Immature natural killer cell (primary cell): Measurements from ENCODE around the gene ZNF768. TPM values are rescaled to one million over a fixed set of nuclear protein-coding genes. Genes with fewer than 3 reads are reported as not detected.
"Not testable (repeated sequence)": the region's sequence is repeated elsewhere in the genome, so short reads cannot be mapped to it uniquely, and the experiment has no call there.

Source experiments
- DNase-seq, 3 donors: peaks; one replicate each; pipeline ENCODE4 v3.0.0; 2022; ENCODE audit warnings: mixed read lengths in 1 of 3
- H3K27ac Mint-ChIP-seq, 6 donors: one replicate each; pipeline ENCODE4 v1.8.0; 2020; ENCODE audit warnings: mixed read lengths in 6 of 6, mild to moderate bottlenecking in 5 of 6, inconsistent platforms in 4 of 6, moderate library complexity in 3 of 6
- H3K27me3 Mint-ChIP-seq, 3 donors: one replicate each; pipeline ENCODE4 v1.8.0; 2020 to 2021; ENCODE audit warnings: low read depth in 3 of 3, mild to moderate bottlenecking in 3 of 3, mixed read lengths in 3 of 3, moderate library complexity in 3 of 3, inconsistent platforms in 1 of 3
- H3K36me3 Mint-ChIP-seq, 3 donors: one replicate each; pipeline ENCODE4 v1.8.0; 2020; ENCODE audit warnings: mixed read lengths in 3 of 3, inconsistent platforms in 2 of 3, mild to moderate bottlenecking in 2 of 3
- H3K4me1 Mint-ChIP-seq, 2 donors: one replicate each; pipeline ENCODE4 v1.8.0; 2020; ENCODE audit warnings: inconsistent platforms in 2 of 2, mild to moderate bottlenecking in 2 of 2, mixed read lengths in 2 of 2, moderate library complexity in 1 of 2
- H3K4me3 Mint-ChIP-seq, 5 donors: one replicate each; pipeline ENCODE4 v1.8.0; 2020; ENCODE audit warnings: mild to moderate bottlenecking in 5 of 5, mixed read lengths in 5 of 5, inconsistent platforms in 3 of 5, moderate library complexity in 3 of 5
- H3K9me3 Mint-ChIP-seq, 6 donors: one replicate each; pipeline ENCODE4 v1.8.0; 2020; ENCODE audit warnings: mild to moderate bottlenecking in 6 of 6, mixed read lengths in 6 of 6, inconsistent platforms in 4 of 6, moderate library complexity in 3 of 6
- polyA plus RNA-seq, 3 donors: library from polyadenylated mRNA; unstranded; fragments of 300-500 nt; fragmentation: Illumina TruSeq; gene quantifications; one replicate each; pipeline ENCODE4 v1.2.3, GENCODE V29; 2021

ZNF768 gene
- polyA plus RNA-seq, 3 donors from 2014 or later: 0.15 to 1.7 (median 1.3) TPM

- peaks cover 2 to 5% (median 3%) of the 10 kb centered on the region in 3 donors for H3K27me3 Mint-ChIP-seq
- H3K9me3 Mint-ChIP-seq: no peaks in the 10 kb centered on the region
- peaks cover 29 to 35% of the 10 kb centered on the region in 2 donors for H3K4me1 Mint-ChIP-seq
- H3K36me3 Mint-ChIP-seq: peaks cover 0 to 6% (median 2%) of the 10 kb centered on the region in 3 donors
- no peak overlapping the region for H3K4me3 Mint-ChIP-seq
- no peak for DNase-seq
- peak overlapping the region in 4 of 6 donors; percentile 1 to 70 (median 62) for H3K27ac Mint-ChIP-seq
Observed at GRCh38 chr16:30548416-30549253, 22.3 kb upstream of the ZNF768 start.

- DNase-seq: no peak
- Mint-ChIP-seq H3K27ac (peak overlapping the region in 1 of 6 donors; percentile 23), H3K4me1 (peaks cover 6 to 10% of the 10 kb centered on the region in 2 donors), H3K36me3 (no peaks in the 10 kb centered on the region), H3K27me3 (no peaks in the 10 kb centered on the region), H3K4me3 (no peak overlapping the region), H3K9me3 (no peaks in the 10 kb centered on the region)
Observed at GRCh38 chr16:30546115-30546514, 19.7 kb upstream of the ZNF768 start.

- Mint-ChIP-seq H3K4me1 (peaks cover 0 to under 1% of the 10 kb centered on the region in 2 donors), H3K9me3 (no peaks in the 10 kb centered on the region), H3K4me3 (no peak overlapping the region), H3K27ac (no peak overlapping the region), H3K36me3 (no peaks in the 10 kb centered on the region), H3K27me3 (no peaks in the 10 kb centered on the region)
- DNase-seq: no peak
Observed at GRCh38 chr16:30543067-30543466, 16.7 kb upstream of the ZNF768 start.

DNA sequence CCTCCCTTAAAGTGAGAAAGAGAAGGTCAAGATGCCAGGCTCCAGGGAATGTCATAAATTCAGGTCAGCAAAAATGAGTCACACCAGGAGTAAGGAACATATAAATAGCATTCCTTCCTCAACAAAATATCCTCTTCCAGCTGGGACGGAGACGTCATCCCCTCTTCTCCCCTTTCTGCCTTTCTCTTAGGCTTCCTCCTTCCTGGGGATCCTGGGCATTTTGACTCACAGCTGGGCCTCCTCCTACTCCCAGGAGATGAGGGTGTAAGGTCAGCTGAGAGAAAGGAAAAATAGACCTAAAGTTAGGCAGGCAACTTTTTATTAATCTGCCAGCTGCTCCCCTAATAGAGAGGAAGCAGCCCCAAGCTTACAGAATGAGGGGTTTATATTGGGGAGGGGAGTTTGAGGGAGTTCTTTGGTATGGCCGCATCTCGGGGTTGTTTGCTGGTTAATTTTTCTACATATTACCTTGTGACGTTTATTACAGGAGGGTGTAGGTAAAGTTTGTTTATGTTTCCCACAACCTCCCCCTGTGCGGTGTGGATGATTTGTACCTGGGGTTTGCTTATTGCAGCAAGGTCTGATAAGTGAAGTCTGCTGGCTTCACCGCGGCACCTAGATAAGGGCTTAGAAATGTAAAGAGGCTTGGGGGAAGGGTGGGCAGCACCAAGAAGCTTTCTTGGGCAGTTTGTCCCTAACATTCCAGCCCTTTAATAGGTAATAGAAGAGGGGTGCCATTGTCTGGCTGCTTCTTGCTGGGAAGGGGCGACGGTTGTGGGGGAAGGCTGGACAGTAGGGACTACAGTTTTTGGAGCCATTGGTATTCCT lies 15.3 kb upstream of the ZNF768 start:
- Mint-ChIP-seq H3K36me3 (peaks cover 0 to 5% (median 0%) of the 10 kb centered on the region in 3 donors), H3K4me3 (no peak overlapping the region), H3K9me3 (no peaks in the 10 kb centered on the region), H3K27me3 (no peaks in the 10 kb centered on the region), H3K4me1 (peaks cover 4 to 10% of the 10 kb centered on the region in 2 donors), H3K27ac (no peak overlapping the region)
- no peak for DNase-seq

DNA sequence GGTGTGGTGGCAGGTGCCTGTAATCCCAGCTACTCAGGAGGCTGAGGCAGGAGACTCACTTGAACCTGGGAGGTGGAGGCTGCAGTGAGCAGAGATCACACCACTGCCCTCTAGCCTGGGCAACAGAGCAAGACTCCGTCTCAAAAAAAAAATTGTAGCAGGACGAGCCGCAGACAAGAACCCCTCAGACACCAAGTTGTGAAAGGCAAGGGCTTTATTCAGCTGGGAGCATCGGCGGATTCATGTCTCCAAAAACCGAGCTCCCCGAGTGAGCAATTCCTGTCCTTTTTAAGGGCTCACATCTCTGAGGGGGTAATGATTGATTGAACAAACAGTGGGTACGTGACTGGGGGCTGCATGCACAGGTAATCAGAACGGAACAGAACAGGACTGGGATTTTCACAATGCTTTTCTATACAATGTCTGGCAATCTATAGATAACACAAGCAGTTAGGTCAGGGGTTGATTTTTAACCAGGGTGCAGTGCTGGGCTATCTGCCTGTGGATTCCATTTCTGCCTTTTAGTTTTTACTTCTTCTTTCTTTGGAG lies 14.6 kb upstream of the ZNF768 start:
- not testable (repeated sequence) for H3K4me3 Mint-ChIP-seq, H3K27ac Mint-ChIP-seq, H3K27me3 Mint-ChIP-seq, H3K36me3 Mint-ChIP-seq, DNase-seq, H3K9me3 Mint-ChIP-seq
- peaks cover 7 to 18% of the 10 kb centered on the region in 2 donors for H3K4me1 Mint-ChIP-seq

GRCh38 chr16:30539986-30540526 lies 13.7 kb upstream of the ZNF768 start:
- not testable (repeated sequence) for H3K9me3 Mint-ChIP-seq, DNase-seq, H3K4me3 Mint-ChIP-seq, H3K27ac Mint-ChIP-seq, H3K36me3 Mint-ChIP-seq, H3K27me3 Mint-ChIP-seq
- peaks cover 16 to 27% of the 10 kb centered on the region in 2 donors for H3K4me1 Mint-ChIP-seq

GRCh38 chr16:30539000-30539964 lies 12.9 kb upstream of the ZNF768 start:
- Mint-ChIP-seq H3K4me1 (peaks cover 19 to 31% of the 10 kb centered on the region in 2 donors), H3K36me3 (peaks cover 0 to 5% (median 0%) of the 10 kb centered on the region in 3 donors), H3K27me3 (peaks cover 0 to 7% (median 3%) of the 10 kb centered on the region in 3 donors), H3K4me3 (no peak overlapping the region), H3K27ac (no peak overlapping the region), H3K9me3 (no peaks in the 10 kb centered on the region)
- no peak for DNase-seq

DNA sequence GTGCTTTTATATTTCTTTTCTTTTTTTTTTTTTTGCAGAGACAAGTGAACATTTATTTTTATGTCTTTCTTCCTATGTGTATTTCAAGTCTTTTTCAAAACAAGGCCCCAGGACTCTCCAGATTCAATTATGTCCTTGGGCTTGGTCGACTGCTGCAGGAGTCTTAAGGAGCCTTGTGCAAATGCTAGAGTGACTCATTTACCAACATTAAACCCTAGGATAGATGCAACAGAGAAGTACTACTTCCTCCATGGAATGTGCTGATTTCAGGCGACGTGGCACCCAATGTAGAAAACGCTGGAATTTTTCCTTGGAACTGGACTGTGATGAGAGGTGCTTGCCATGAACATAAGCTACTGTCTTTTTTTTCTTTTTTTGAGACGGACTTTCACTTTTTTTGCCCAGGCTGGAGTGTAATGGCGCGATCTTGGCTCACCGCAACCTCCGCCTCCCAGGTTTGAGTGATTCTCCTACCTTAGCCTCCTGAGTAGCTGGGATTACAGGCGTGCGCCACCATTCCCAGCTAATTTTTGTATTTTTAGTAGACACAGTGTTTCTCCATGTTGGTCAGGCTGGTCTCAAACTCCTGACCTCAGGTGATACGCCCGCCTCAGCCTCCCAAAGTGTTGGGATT lies 10.1 kb upstream of the ZNF768 start:
- Mint-ChIP-seq H3K27ac (peak overlapping the region in 5 of 6 donors; percentile 53 to 99 (median 97)), H3K4me3 (peak overlapping the region in 4 of 5 donors; percentile 46 to 92 (median 91)), H3K4me1 (peaks cover 27 to 36% of the 10 kb centered on the region in 2 donors)
- not testable (repeated sequence) for H3K36me3 Mint-ChIP-seq, DNase-seq, H3K27me3 Mint-ChIP-seq, H3K9me3 Mint-ChIP-seq

- peaks cover 0 to 5% (median 4%) of the 10 kb centered on the region in 3 donors for H3K36me3 Mint-ChIP-seq
- peak overlapping the region; percentile 91 to 98 (median 92) for H3K4me3 Mint-ChIP-seq
- H3K27me3 Mint-ChIP-seq: peaks cover 2 to 7% (median 3%) of the 10 kb centered on the region in 3 donors
- no peaks in the 10 kb centered on the region for H3K9me3 Mint-ChIP-seq
- peak; percentile 35 to 41 (median 39) for DNase-seq
- peak overlapping the region; percentile 91 to 99 (median 97) for H3K27ac Mint-ChIP-seq
- H3K4me1 Mint-ChIP-seq: peaks cover 27 to 36% of the 10 kb centered on the region in 2 donors
Observed at GRCh38 chr16:30535777-30536190, 9.4 kb upstream of the ZNF768 start.

GRCh38 chr16:30535106-30535776 lies 8.9 kb upstream of the ZNF768 start:
- Mint-ChIP-seq H3K27me3 (peaks cover 3 to 7% (median 4%) of the 10 kb centered on the region in 3 donors), H3K9me3 (no peaks in the 10 kb centered on the region), H3K4me3 (peak overlapping the region; percentile 91 to 98 (median 92)), H3K4me1 (peaks cover 27 to 36% of the 10 kb centered on the region in 2 donors), H3K27ac (peak overlapping the region; percentile 91 to 99 (median 97)), H3K36me3 (peaks cover 0 to 5% (median 4%) of the 10 kb centered on the region in 3 donors)
- DNase-seq: no peak

GRCh38 chr16:30534368-30535105 lies 8.2 kb upstream of the ZNF768 start, which contains the start of gene ZNF747:
ZNF747 (minus strand) TSS chr16:30534858; CDS start chr16:30534679, 179 bp downstream.
- H3K9me3 Mint-ChIP-seq: no peaks in the 10 kb centered on the region
- peak within 1 kb of the TSS; percentile 91 to 98 (median 92) for H3K4me3 Mint-ChIP-seq
- H3K4me1 Mint-ChIP-seq: peaks cover 27 to 36% of the 10 kb centered on the region in 2 donors
- peaks cover 0 to 5% (median 4%) of the 10 kb centered on the region in 3 donors for H3K36me3 Mint-ChIP-seq
- DNase-seq: peak; percentile 89 to 91 (median 90)
- peak within 1 kb of the TSS; percentile 91 to 99 (median 97) for H3K27ac Mint-ChIP-seq
- H3K27me3 Mint-ChIP-seq: peaks cover 3 to 7% (median 4%) of the 10 kb centered on the region in 3 donors
